GM12878 (cell line): Measurements from ENCODE around the gene NEDD8. TPM values are rescaled to one million over a fixed set of nuclear protein-coding genes. Genes with fewer than 3 reads are reported as not detected.

Source experiments
- ATAC-seq: fragments of 200-7000 bp; cut with Tn5 transposase; 3 replicates; pipeline ENCODE4 v1.9.1; 2020; ENCODE audit warnings: mild to moderate bottlenecking, moderate library complexity
- BruUV-seq: library from RNA; stranded (reverse); fragments of 400-500 nt; replicated peaks from 2 replicates; lab custom pipeline; 2021; lab: Mats Ljungman, UMichigan
- CTCF ChIA-PET: fragments of 300-600 bp; sonication (Branson Sonifier 250); formaldehyde crosslinking; extraction: SDS; loops from one replicate; lab custom pipeline; 2021; ENCODE audit warnings: inconsistent platforms; lab: Yijun Ruan, JAX
- POLR2A ChIA-PET: fragments of 350-600 bp; formaldehyde crosslinking; extraction: SDS; loops from one replicate; lab custom pipeline; 2021; ENCODE audit warnings: inconsistent platforms; lab: Charles Lee
- RAD21 ChIA-PET: fragments of 300-600 bp; sonication (Branson Sonifier 250); formaldehyde crosslinking; loops from one replicate; lab custom pipeline; 2023; ENCODE audit warnings: antibody characterized with exemption; ENCODE audit not compliant: unreplicated experiment; lab: Charles Lee
- SMC1A ChIA-PET: fragments of 300-600 bp; sonication (Branson Sonifier 250); formaldehyde crosslinking; loops from one replicate; lab custom pipeline; 2023; ENCODE audit not compliant: unreplicated experiment, uncharacterized antibody; lab: Charles Lee
- DNase-seq: peaks from one replicate; pipeline ENCODE4 v3.0.0-alpha.2; 2011; ENCODE audit warnings: low read depth, low spot score
- FAIRE-seq: peaks from 3 replicates; lab custom pipeline; 2011; peaks lifted over from hg19 to GRCh38; lab: Jason Lieb, UNC
- H2AFZ ChIP-seq: 2 replicates; pipeline ENCODE4 v1.6.0; 2011; ENCODE audit warnings: low read depth, low read length, control low read depth; ENCODE audit not compliant: control insufficient read depth
- H3K27ac ChIP-seq: 2 replicates; pipeline ENCODE4 v1.5.1; 2011; ENCODE audit warnings: control low read depth; ENCODE audit not compliant: control insufficient read depth, insufficient read depth
- H3K27me3 ChIP-seq, 2 experiments: replicated peaks in 1 of 2; 2 replicates each; pipeline versions ENCODE4 v1.6.0 to v1.6.1; 2011; ENCODE audit warnings: low read length in 1 of 2; ENCODE audit not compliant: control insufficient read depth in 2 of 2, insufficient read depth in 2 of 2
- H3K36me3 ChIP-seq, 2 experiments: 2 replicates each; pipeline ENCODE4 v1.5.1; 2011; ENCODE audit warnings: low read length in 1 of 2; ENCODE audit not compliant: control insufficient read depth in 2 of 2, insufficient read depth in 2 of 2
- H3K4me1 ChIP-seq: 2 replicates; pipeline ENCODE4 v1.6.1; 2011; ENCODE audit warnings: mild to moderate bottlenecking, low read length, moderate library complexity, mixed read lengths; ENCODE audit not compliant: control insufficient read depth, insufficient read depth
- H3K4me2 ChIP-seq: 2 replicates; pipeline ENCODE4 v1.6.0; 2011; ENCODE audit warnings: control low read depth; ENCODE audit not compliant: control insufficient read depth, insufficient read depth
- H3K4me3 ChIP-seq: fragments of 200-600 bp; sonication (generic); 2 replicates; pipeline ENCODE4 v1.5.1; 2016
- H3K79me2 ChIP-seq: 2 replicates; pipeline ENCODE4 v1.6.0; 2011; ENCODE audit warnings: low read length; ENCODE audit not compliant: control insufficient read depth, insufficient read depth
- H3K9ac ChIP-seq: 2 replicates; pipeline ENCODE4 v1.8.0; 2011; ENCODE audit warnings: low read length, control low read depth, mixed read lengths; ENCODE audit not compliant: control insufficient read depth, insufficient read depth
- H3K9me3 ChIP-seq: replicated peaks from 3 replicates; pipeline ENCODE4 v1.5.1; 2011; ENCODE audit warnings: mild to moderate bottlenecking, low read length; ENCODE audit not compliant: control insufficient read depth, insufficient read depth
- H4K20me1 ChIP-seq: 2 replicates; pipeline ENCODE4 v1.6.0; 2011; ENCODE audit not compliant: control insufficient read depth, insufficient read depth
- ASH2L ChIP-seq: fragments of 300-600, 200-600 bp; sonication (generic); IDR thresholded peaks from 2 replicates; pipeline ENCODE4 v1.6.1; 2017; ENCODE audit warnings: low read depth, mild to moderate bottlenecking, borderline replicate concordance
- CHD1 ChIP-seq: IDR thresholded peaks from 2 replicates; pipeline ENCODE4 v1.6.1; 2012; ENCODE audit warnings: low read depth, low read length, improper control_type of control experiment
- HSF1 ChIP-seq: fragments of 150-350 bp; IDR thresholded peaks from 2 replicates; pipeline ENCODE4 v1.6.1; 2014; ENCODE audit warnings: mild to moderate bottlenecking, low read depth, low read length
- NFIC ChIP-seq: IDR thresholded peaks from 2 replicates; pipeline ENCODE4 v1.6.1; 2012; ENCODE audit warnings: low read depth, mild to moderate bottlenecking, inconsistent platforms, low read length, moderate library complexity
- POLR2A ChIP-seq: IDR thresholded peaks from 2 replicates; pipeline ENCODE4 v1.6.1; 2011; ENCODE audit warnings: low read depth, mild to moderate bottlenecking, low read length
- SKIL ChIP-seq: fragments of 450-650 bp; IDR thresholded peaks from 2 replicates; pipeline ENCODE4 v1.6.1; 2017; ENCODE audit warnings: mild to moderate bottlenecking, low read depth, inconsistent platforms; ENCODE audit not compliant: poor library complexity, severe bottlenecking
- SUPT20H ChIP-seq: IDR thresholded peaks from 2 replicates; pipeline ENCODE4 v1.6.1; 2011; ENCODE audit warnings: low read depth, mild to moderate bottlenecking, low read length, moderate library complexity, borderline replicate concordance; ENCODE audit not compliant: control insufficient read depth
- TCF3 ChIP-seq: IDR thresholded peaks from 2 replicates; pipeline ENCODE4 v1.6.1; 2012; ENCODE audit warnings: low read depth, mild to moderate bottlenecking, low read length, borderline replicate concordance; ENCODE audit not compliant: insufficient read depth
- USF2 ChIP-seq: IDR thresholded peaks from 2 replicates; pipeline ENCODE4 v1.6.1; 2011; ENCODE audit warnings: low read depth, low read length, improper control_type of control experiment, borderline replicate concordance
- WGBS: methylation state at CpG from one replicate; pipeline ENCODE4 v1.1.6; 2016; ENCODE audit warnings: low lambda C conversion rate; ENCODE audit not compliant: insufficient replicate concordance, insufficient coverage; ENCODE audit errors: missing lambda C conversion rate; 5-methylcytosine and 5-hydroxymethylcytosine counted together
- in situ Hi-C: fragments of 300-500 bp; cut with MboI; formaldehyde crosslinking; loops from 9 replicates; pipeline ENCODE4 v1.14.3; 2018; ENCODE audit warnings: mixed read lengths
- intact Hi-C: fragments of 100-400 bp; cut with micrococcal nuclease; formaldehyde crosslinking; loops from one replicate; pipeline ENCODE4 v1.14.2; 2022; ENCODE audit not compliant: unreplicated experiment
- polyA plus RNA-seq, 11 experiments: library from polyadenylated mRNA; depleted of rRNA in 4 of 11; unstranded in 6 of 11; stranded (reverse) in 5 of 11; fragments of >200 nt; fragmentation: Nextera tagmentation in 4 of 11; fragmentation: Illumina TruSeq in 1 of 11; extraction: Ambion mirVana in 4 of 11; extraction: Trizol in 1 of 11; gene quantifications; 1 replicate in 1 of 11; 2 replicates in 10 of 11; pipeline versions ENCODE4 v1.2.1 to v1.2.3, GENCODE V29; 2011 to 2016; ENCODE audit warnings: inconsistent platforms in 2 of 11, missing spikeins in 2 of 11, low read depth in 1 of 11
- total RNA-seq, 4 experiments: library from RNA; depleted of rRNA in 3 of 4; stranded (reverse); fragments of >200 nt in 3 of 4; fragmentation: Illumina TruSeq in 1 of 4; extraction: Trizol in 1 of 4; gene quantifications; 2 replicates each; pipeline versions ENCODE4 v1.2.1 to v1.2.3, GENCODE V29; 2013 to 2021

NEDD8 gene
- total and polyA plus RNA-seq, 10 of the 15 experiments (the other 5 are each of a cell fraction or from before 2014, with no cell fraction given): 164 to 991 (median 300) TPM

- Histone ChIP-seq H3K4me3 (no peak overlapping the region), H3K36me3 (peaks cover 3 to 18% of the 10 kb centered on the region in 2 experiments; a peak in 3 of 4 replicates)
- DNase-seq: no peak
- no peak for ATAC-seq
- TF ChIP-seq POLR2A (0 out of 2 replicates have a peak, but pooled peaks have one; percentile 26), USF2 (no peak), CHD1 (no peak)
- TF ChIP-seq, all 136 proteins: peak for 1
- CTCF ChIA-PET: interaction anchor here (1.1 kb wide), 1 partner anchor 30 kb away, joined by 3 read pairs; no protein-coding TSS in a partner anchor
- Histone ChIP-seq H4K20me1 (no peaks in the 10 kb centered on the region), H3K27ac (no peak overlapping the region), H3K27me3 (no peaks in the 10 kb centered on the region), H3K4me2 (no peak overlapping the region), H3K4me1 (peaks cover 3% of the 10 kb centered on the region), H3K9me3 (no peaks in the 10 kb centered on the region), H3K79me2 (peaks cover 10% of the 10 kb centered on the region), H3K9ac (no peak overlapping the region), H2AFZ (no peak overlapping the region)
- BruUV-seq: no TSS peak
- POLR2A ChIA-PET: interaction anchor here (10.9 kb wide), 1 partner anchor 22 kb away, joined by 171 read pairs; the partner anchor contains the start of gene TINF2
- intact Hi-C loops (no loop called here), in situ Hi-C loops (no loop called here)
- RAD21 ChIA-PET: no interaction called here
- WGBS: 97% methylated on average over 9 of the region's 9 CpGs
- FAIRE-seq: no peak
- SMC1A ChIA-PET: interaction anchor here (0.9 to 1.1 kb wide), 2 partner anchors 16 to 23 kb away, joined by 3 read pairs; no protein-coding TSS in a partner anchor
Measured at GRCh38 chr14:24267516-24267915, 35.3 kb upstream of the NEDD8 start.

- BruUV-seq: no TSS peak
- H3K36me3 ChIP-seq: peaks cover 3 to 18% of the 10 kb centered on the region in 2 experiments; a peak in 3 of 4 replicates
- no peak overlapping the region for H3K4me3 ChIP-seq
- RAD21 ChIA-PET: interaction anchor here (2.0 kb wide), 1 partner anchor 24 kb away, joined by 8 read pairs; the partner anchor contains the start of gene TINF2
- intact Hi-C loops (no loop called here), in situ Hi-C loops (no loop called here)
- CTCF ChIA-PET: no interaction called here
- no peaks in the 10 kb centered on the region for H3K27me3 ChIP-seq
- POLR2A ChIA-PET: interaction anchor here (10.9 kb wide), 1 partner anchor 22 kb away, joined by 171 read pairs; the partner anchor contains the start of gene TINF2
- no peak overlapping the region for H3K4me2 ChIP-seq
- H3K9ac ChIP-seq: no peak overlapping the region
- WGBS: 87% methylated on average over 18 of the region's 18 CpGs
- DNase-seq (no peak), FAIRE-seq (no peak), ATAC-seq (no peak)
- H2AFZ ChIP-seq: no peak overlapping the region
- no peak overlapping the region for H3K27ac ChIP-seq
- no peaks in the 10 kb centered on the region for H3K9me3 ChIP-seq
- SMC1A ChIA-PET: interaction anchor here (2.8 kb wide), 1 partner anchor 20 kb away, joined by 14 read pairs; no protein-coding TSS in a partner anchor
- H3K79me2 ChIP-seq: peaks cover 9% of the 10 kb centered on the region
- H4K20me1 ChIP-seq: no peaks in the 10 kb centered on the region
- peaks cover 3% of the 10 kb centered on the region; the same call in 1 of the 2 replicates for H3K4me1 ChIP-seq
- TF ChIP-seq SUPT20H (no peak), HSF1 (no peak), SKIL (no peak), NFIC (no peak), TCF3 (no peak), ASH2L (no peak)
Measured at GRCh38 chr14:24266344-24267244, 34.4 kb upstream of the NEDD8 start.
